Measurements from ENCODE around the gene BCHE.

The BCHE gene

DNA sequence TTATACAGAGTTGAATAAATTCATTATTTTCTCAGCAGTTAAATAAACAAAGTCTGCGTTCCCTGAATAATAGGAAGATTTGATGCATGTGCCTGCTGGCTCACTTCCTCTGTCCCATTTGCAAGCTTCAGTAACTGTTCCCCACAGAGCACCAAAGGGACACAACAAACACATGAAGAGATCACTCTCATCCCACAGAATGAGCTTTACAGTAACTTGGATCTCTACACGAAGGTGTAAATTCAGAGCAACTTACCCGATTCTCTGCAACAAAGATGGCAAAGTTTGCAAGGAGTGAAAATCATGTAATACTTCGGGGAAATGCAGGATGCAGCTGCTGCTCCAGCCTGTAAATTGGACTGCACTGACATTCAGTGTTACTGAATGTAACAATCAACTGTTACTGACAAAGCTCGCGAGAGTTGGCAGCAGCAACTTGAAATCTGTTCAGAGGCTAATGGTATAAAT, at the start of gene BCHE:
BCHE (minus strand) TSS at position 366 of the 468 bp plus-strand sequence. CDS start 6,390 bp downstream, outside the sequence.
- DNase-seq = no peak

DNA sequence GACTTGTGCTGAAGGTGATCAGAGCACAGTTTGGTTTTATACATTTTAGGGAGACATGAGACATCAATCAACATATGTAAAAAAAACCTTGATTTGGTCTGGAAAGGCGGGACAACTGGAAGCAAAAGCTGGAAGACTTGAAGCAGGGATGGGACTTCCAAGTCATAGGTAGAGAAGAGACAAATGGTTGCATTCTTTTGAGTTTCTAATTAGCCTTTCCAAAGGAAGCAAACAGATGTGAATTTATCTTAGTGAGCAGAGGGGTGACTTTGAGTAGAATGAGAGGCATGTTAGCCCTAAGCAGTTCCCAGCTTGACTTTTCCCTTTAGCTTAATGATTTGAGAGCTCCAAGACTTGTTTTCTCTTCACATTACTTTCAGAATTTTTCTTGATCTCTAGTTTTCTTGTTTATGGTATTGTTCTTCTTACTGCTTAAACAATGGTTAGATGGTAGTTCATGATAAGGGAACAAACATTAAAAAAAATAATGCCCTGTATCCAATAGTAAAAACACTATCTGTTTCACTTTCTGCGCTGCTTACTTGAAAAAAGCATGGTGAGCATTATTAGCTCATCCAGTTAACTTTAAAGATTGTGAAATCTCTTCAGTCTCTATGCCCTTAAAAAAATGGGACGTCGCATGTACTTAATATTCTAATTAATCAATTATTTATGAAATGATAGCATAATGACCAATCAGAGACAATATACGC, 48.5 kb upstream of the BCHE start:
- DNase-seq = no peak

DNA sequence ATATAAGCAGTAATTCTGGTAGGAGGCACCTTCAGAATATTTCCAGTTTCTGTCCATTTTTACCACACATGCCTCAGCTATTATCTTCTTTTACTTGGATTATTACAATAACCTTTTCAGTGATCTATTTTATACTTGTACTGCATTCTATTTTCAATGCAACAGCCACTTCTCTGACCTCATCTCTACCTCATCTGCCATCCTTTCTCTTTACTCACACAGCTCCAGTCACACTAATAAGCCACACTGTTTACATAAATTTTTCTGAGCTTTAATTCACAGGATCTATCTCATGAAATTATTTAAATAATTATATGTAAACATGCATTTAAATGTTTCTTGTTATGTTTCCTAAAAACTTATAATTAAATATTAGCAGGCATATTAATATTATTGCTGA, 47.3 kb upstream of the BCHE start:
- no peak for DNase-seq

DNA sequence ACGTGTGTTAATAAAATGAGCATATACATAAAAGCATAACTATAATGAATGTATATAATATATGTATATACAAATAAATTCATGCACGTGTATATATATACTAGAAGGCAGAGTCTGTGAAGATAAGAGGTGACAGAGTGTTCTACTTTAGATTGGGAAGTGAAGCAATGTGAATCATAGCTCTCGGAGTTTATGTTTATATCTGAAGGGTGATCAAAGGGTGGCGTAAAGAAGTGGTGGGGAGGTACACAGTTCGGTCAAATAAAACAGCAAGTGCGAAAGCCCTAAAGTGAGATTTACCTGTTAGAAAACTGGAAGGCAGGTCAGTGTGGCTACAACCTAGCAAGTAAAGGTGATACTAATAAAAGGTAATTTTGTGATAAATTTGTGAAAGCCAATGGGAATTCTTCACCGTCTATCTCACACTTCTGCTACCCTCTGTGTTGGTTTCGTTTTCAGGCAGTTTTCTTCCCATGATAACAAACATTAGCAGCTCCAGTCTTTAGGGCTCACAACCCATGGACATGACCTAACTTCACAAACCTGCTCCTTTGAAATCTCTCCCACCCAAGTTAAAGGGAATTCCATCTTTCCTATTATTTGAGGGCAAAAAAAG, 46.7 kb upstream of the BCHE start:
- no peak for DNase-seq

DNA sequence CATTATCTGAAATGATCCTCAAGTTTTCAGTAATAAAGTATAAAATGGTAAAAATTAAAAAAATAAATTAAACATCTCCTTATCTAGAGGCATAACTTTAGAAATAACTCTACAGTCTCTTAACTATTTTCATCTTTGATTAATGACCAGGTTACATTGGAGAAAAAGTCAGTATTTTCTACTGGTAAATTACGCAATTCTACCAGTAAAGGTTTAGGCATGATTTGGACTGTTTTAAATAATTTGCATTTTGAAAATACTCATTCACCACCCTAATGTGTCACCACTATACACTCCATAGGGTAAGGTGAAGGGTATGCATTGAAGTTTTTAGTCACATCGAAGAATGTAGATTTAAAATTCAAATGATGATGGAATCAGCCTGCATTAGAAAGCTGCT, 45.9 kb upstream of the BCHE start:
- no peak for DNase-seq

DNA sequence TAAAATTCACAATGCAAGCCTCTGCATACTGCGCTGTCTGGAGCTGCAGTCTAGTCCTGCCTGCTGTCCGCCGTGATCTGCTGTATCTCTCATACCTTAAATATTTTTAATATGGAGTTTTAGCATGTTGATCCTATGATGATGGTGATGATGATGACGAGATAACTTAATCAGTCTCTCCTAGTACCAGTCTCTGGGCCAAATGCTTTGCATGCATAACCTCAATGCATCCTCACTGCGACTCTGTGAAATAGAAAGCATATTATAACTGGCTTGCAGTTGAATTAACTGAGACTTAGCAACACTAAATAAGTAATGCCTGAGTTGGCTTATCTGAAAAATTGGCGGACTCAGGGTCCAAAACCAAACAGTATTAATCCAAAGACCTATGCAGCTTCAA, 38.4 kb upstream of the BCHE start:
- no peak for DNase-seq

DNA sequence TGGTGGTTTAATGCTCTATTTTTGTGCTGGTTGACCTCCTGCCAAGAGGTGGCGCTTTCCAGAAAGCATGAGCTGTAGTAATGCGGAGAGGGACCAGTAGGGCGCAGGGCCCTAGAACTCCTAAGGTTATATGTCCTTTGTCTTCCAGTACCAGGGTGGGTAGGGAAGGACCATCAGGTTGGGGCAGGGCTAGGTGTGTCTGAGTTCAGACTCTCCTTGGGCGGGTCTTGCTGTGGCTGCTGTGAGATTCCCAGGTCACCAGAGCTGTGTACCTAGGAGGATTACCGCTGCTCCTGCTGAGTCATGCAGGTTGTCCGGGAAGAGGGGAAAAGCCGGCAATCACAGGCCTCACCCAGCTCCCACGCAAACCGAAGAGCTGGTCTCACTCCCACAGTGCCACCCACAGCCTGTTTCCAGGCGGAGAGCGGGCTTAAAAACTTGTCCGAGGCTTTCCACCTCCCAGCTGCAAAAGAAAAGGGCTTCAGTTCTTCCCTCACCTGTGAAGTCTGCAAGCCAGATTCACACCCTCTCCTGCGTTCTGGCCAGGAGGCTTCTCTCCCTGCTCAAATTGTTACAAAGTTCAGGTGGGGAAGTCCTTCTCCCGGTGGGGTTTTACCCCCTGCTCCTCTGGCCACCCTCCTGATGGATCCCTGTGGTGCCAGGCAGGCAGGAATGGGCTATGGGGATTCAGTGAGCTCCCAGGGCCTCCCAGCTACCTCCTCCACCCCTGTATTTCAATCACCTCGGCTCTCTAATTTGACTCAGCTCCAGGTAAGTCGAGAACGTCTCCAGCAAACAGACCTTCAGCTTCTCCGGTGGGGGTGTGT, 37.7 kb upstream of the BCHE start:
- no peak for DNase-seq

DNA sequence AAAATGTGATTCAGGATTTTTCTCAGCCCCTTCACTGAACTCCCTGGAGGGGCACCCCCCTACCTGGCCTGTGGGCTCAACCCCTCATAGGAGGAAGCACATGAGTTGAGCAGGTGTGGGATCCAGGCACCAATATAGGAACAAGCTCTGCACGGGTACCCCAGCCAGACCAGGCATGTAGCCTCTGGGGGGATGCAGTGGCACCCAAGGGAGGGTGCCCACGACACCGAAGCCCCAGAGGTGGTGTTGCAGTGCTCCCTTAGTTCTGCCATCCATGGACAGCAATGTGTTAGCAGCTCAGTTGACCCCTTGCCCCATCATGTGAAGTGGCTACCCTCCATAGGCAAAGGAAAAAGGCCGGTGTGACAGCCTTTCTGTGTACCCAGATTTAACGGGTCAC, 30.9 kb upstream of the BCHE start:
- no peak for DNase-seq

DNA sequence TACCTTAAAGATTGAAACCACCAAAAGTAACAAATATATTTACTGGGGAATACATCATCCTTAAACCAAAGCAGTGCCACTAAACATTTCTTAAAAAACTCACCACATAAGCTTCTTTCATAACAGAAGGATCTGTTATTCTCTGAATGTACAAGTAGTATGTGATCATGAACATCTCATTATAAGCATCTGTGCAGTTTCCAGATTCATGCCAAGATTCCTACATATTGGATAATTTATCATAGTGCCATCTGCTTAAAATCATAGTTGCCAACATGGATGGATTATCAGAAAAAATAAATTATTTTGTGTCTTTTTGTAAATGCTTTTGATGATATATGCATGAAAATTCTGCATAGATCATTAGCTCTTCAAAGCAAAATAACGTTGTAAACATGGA, 21.8 kb upstream of the BCHE start:
- no peak for DNase-seq

DNA sequence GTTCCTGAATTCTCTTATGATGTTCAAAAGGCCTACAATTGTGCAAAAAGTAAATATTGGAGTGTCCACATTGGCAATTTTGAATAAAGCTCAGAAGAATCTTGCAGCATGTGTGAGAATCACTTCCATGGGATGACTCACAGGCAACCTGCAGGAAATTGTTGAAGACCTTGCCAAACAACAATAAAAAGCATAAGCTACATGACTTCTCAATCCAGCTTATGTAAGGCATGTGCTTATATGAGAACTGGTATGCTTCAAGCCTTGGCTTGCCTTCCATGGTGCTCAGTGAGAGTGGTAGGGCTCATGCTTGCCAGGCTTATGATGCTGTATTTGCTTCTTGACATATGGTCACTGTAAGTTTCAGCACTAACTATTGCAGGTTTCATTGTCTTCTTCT, 18.4 kb upstream of the BCHE start:
- DNase-seq = no peak

DNA sequence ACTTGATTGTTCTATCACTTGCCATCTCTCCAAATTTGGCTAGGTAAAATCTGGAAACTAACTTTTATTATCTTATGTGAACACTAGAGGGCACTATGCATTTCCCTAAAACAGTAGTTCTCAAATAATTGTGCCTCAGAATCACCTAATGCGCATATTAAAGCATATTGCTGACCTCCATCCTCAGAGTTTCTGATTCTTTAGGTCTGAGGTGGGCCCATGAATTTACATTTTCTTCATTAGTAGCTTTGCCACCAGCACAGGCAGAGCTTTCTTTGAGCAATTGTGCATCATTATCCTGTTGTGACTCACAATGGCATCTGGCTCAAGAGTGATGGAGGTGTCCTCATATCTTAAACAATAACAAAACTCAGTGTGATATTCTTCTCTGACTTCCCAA, 17.5 kb upstream of the BCHE start:
- DNase-seq = no peak

DNA sequence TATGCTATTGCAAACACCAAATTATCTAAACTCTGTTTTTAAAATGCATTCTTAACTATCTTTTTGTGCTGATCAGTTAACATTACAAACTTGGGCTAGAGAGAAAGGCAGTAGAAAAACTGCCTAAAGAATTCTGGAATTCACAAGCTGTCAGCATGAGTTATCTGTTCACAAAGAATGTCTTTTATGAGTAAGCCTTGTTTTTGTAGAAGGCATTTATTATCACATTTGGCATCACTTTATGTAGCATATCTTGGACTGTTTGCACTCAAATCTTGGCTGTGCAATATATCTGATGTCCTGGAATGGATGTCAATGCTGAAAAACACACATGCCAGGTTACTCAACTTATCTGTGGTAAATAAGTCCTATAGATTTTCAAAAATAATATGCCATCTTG, 15.5 kb upstream of the BCHE start:
- no peak for DNase-seq

DNA sequence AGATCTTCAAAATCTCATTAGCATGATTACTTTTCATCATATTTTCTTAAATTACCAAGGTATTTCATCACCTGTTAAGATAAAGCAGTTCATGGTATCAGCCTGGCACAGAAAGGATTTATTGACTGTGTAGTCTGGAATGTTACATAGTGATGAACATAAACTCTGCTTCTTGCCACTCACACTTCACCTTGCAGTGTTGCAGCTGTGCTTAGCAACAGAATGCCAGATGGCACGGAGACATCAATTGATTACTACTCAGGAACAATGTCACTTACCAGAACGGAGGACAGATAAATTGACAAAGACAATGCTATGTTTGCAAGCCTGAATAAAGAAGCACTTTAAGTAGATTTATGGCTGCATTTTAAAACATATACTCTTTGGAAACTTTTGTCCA, 15.0 kb upstream of the BCHE start:
- no peak for DNase-seq

DNA sequence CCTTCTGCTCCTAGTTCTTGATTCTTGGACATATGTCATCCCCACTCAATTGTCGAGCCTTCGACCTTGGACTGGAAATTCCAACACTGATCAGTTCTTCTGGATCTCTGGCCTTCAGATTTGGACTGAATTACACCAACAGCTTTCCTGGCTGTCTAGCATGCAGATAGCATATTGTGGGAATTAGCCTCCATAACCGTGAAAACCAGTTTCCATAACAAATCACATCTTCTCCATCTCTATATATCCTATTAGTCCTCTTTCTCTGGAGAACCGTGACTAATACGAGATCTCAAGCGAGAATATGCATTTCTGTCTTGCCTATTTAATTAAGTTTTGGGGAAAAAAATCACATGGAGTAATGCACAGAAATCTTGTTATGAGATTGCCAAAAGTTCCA, 8.8 kb upstream of the BCHE start:
- DNase-seq = no peak

DNA sequence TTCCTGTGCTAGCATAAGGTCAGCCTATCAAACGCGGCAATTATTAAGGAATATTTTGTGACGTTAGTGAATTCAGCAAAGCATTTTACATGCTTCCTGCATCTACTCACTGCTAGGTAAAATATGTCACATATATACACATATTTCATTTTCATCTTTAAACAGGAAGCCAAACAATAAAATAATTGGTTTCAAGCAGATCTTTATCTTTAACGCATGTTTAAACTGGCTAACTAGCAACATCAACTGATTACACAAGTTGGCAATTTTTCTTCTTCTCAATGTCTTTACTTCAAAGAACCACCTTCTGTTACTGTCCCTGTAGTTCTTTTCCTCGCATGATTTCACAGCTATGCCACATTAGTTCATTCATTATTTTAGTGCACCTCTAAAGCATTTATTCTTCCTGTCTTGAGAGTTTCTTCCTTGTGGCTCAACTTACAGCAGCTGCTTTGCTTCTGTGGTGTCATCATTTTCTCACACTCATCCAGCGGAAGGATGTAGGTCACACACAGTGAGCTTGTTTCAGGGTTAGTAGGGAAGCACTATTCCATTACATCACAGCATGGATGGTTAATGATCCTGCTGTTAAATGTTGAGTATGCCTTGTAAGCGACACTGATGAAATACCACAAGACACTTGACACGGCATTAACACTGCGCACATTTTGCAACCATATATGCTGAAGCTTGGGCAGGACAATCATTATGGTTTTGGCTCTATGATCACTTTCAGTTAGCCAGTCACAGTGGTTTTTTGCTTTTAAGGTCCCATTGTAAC, 2.3 kb upstream of the BCHE start:
- no peak for DNase-seq

DNA sequence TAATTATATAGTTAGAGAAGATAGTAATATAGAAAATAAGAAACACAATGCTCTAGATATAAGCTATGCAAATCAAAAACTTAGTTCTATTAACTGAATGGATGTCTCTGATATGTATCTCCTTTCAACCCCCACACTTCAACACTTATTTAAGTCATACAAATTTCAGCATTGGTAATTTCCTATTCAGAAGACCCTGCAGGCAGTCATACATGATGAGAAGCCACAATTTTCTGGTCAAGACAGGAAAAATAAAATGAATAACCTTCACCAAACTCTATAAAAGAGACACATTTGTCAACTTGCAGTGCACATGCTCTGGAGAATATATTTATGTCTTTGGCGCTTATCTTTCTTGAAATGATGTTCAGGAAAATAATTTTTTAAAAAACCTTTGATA, 578 bp upstream of the BCHE start:
- no peak for DNase-seq

DNA sequence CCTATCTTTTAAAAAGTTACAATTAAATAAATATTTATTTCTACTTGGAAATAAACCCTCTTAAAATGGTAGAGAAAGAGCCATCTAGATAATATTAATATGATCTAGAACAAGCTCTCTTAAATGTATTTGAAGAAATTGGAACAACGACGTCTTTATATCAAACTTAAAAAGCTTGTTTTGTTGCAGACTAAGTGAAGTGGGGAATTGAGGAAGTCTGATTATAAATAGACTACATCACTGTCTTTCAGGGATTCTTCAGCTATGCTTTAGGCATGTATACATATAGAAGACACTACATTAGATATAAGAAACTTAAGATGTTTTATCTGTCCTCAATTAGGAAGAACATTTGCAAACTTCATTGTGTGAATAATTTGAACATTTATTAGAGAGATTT, 1.8 kb downstream of the BCHE start:
- no peak for DNase-seq

DNA sequence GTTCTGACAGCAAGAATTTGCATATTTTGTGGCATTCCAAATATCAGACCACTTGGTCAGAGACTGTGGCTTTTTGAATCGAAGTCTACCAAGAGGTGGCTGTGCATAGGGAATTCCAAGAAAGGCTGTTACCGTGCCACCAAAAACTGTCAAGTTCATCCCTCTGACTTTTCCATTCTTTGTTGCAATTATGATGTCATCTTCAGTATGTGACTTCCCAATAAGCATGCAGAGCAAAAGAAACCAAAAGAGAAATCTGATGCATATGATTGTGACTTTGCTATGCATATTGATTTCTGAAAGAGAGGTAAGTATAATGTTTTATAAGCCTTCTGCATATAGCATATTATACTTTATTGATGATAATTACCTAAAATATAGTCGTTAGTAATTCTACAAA, 6.5 kb downstream of the BCHE start:
- no peak for DNase-seq

DNA sequence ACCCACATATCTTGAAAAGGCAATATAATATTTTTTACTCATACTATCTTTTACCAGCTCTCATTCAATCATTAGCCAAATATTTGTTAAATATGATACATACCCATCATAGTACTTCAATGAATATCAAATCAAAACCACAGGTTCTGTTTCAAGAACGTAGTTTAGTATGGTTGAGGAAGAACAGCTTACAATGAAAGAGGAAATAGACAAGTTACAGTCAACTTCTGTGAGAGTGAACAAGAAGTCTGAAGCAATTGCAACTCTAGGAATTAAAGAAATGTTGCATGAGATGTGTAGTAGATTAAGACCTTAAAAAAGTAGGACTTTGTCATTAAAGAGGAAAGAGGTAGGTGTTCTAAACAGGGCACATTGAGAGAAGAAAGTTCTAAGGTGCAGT, 9.3 kb downstream of the BCHE start:
- DNase-seq = no peak

DNA sequence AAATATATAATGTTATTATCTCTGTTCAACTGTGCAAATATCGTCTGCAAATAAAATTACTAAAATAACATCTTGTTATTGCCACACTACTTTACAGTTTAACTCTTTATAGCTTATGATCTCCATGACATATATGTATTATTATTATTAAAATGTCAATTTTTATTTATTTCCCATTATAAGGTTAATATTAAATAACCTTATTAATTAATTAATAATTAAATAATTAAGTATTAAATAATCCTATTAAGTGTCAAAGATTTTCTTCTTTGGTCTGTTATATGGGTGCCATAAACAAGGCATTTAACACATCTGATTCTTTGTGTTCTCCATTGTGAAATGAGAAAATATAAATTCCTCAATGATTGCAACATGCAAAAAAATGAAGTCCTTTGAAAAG, 10.0 kb downstream of the BCHE start:
- no peak for DNase-seq

DNA sequence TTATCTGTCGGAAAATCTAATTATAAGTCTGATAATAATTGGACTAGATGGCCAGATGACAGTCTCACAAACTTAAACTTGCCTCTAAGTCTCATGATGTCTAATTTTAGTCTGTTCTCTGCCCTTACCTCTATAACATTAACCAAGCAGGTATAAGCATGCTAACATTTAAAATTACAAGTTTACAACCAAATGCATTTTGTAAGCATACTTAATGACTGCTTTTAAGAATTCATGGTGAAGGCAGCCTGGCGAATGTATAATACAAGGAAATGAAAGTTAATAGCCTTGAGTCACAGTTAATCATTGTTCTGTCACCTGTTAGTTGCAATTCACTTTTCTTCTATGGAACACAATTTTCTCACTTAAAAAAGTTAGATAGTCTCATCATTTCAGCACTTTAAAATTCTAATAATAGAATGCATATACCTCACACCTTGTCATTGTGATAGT, 16.5 kb downstream of the BCHE start:
- DNase-seq = no peak

DNA sequence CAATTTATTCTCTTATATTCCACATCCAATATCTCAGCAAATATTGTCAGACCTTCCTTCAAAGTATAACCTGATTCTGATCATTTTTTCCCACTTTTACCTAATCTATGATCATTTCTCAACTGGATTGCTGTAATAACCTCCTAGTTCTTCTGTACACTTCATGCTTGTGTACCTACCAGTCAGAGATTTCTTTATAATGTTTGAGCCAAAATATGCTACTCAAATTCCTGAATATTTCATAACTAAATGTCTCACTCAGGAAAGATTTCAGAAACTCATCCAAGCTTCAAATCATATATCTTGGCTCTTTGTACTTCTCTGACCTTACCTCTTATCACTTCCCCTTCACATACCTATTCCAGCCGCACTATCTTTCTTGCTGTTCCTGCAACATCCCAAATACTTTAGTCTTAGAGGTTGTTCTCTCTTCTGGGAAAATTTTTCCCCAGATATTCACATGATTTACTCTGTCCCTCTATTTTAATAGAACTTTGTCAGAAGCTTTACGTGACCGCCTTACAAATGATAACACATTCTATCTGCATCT, 20.0 kb downstream of the BCHE start:
- no peak for DNase-seq

DNA sequence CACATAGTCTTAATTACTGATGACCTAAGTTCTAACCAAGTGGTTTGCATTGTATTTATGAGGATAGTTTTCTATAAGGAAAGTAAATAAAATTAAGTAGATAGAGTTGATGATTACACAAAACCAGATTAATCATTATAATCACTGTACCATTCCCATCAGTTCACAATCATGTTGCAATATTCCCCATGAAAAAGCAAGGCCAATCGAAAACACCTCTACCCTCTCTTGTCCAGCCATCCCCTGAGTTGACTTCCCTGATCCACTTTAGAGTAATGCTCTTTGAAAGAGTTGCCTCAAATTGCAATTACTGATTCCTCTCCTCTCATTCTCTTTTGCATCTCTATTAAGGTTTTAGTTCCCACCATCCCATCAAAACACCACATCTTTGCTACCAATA, 21.0 kb downstream of the BCHE start:
- DNase-seq = no peak

All from amniotic stem cell (primary cell).